GM12878 (cell line): ENCODE results near the gene LPIN2.

Experiments used
- CTCF ChIP-seq, 3 experiments: IDR thresholded peaks in 2 of 3; conservative IDR thresholded peaks in 1 of 3; 2 replicates each; pipeline ENCODE4 v1.5.1; 2011; ENCODE audit warnings: low read depth in 3 of 3, low read length in 3 of 3, mild to moderate bottlenecking in 3 of 3, control low read depth in 2 of 3, moderate library complexity in 2 of 3, inconsistent platforms in 1 of 3, mixed read lengths in 1 of 3; ENCODE audit not compliant: control insufficient read depth in 2 of 3, insufficient read depth in 1 of 3; ENCODE audit errors: extremely low read depth in 1 of 3
- ELK1 ChIP-seq: IDR thresholded peaks from 2 replicates; pipeline ENCODE4 v1.6.1; 2012; ENCODE audit warnings: low read depth, low read length, improper control_type of control experiment
- KDM1A ChIP-seq: fragments of 200-600 bp; sonication (generic); IDR thresholded peaks from 2 replicates; pipeline ENCODE4 v1.6.1; 2016; ENCODE audit warnings: borderline replicate concordance

GRCh38 chr18:2997846-2998564, 14.9 kb downstream of the LPIN2 start:
- TF ChIP-seq CTCF (IDR thresholded peaks at IDR 0.05 in 2 of 3, conservative IDR thresholded peaks at IDR 0.05 in 1 of 3; ENCODE audit: control insufficient read depth in 2 of 3, extremely low read depth in 1 of 3, insufficient read depth in 1 of 3, low read depth in 3 of 3, low read length in 3 of 3) (no peak), ELK1 (no peak), KDM1A (no peak)
